ENCODE data around the gene ZFYVE27. TPM values are rescaled to one million over a fixed set of nuclear protein-coding genes. Genes with fewer than 3 reads are reported as not detected.

Gene ZFYVE27
- total RNA-seq, 1 donor from 2014 or later: 19.8 TPM

DNA sequence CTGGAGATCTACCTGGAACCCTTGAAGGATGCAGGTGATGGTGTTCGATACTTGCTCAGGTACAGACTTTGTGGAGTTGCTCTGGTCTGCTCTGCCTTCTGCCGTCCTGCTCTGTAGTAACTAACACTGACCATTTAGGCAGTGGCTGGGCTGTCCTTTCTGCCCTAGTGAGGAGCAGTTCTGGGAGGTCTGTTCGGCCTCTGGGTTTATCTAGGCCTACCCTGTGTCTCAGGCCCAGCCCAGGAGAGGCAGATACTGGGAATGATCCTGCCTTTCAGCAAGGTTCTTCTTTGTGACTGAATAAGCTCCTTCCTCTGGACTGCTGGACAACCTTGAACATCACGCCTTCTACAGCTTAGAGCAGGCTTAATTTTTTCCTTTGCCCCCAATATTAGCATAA, 1.7 kb downstream of the ZFYVE27 start:
- no peak for DNase-seq (ENCODE audit: low spot score)
- intact Hi-C loops (cut with DNase I): no loop called here

- no peak for DNase-seq (ENCODE audit: low spot score)
- intact Hi-C loops (cut with DNase I): no loop called here
Measured at GRCh38 chr10:97740613-97741012, 3.7 kb downstream of the ZFYVE27 start.

GRCh38 chr10:97743169-97743943, 6.4 kb downstream of the ZFYVE27 start:
- no peak for DNase-seq (ENCODE audit: low spot score)
- intact Hi-C loops (cut with DNase I): no loop called here

DNA sequence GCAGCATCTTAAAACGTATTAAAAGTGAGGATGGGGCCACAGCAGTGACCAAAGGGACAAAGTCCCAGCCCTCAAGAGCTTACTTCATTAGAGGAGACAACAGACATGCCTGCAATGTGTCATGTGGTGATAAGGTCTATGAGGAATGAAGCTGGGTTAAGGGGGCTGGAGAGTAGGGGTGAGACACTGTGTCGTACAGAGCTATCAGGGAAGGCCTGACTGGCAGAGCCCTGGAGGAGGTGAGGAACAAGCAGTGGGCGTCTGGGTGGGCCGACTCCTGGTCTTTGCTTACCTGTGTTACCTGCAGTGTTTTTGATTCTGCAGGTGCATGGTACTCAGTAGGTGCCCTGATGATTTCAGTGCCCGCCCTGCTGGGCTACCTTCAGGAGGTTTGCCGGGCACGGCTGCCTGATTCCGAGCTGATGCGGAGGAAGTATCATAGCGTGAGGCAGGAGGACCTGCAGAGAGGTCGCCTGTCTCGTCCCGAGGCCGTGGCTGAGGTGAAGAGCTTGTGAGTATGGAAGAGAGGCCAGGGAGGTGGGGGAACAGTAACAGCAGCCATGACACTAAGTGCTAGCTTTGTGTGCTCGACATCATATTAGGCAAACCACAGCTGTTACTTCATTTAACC, 7.6 kb downstream of the ZFYVE27 start:
- intact Hi-C loops (cut with DNase I): no loop called here
- no peak for DNase-seq (ENCODE audit: low spot score)

DNA sequence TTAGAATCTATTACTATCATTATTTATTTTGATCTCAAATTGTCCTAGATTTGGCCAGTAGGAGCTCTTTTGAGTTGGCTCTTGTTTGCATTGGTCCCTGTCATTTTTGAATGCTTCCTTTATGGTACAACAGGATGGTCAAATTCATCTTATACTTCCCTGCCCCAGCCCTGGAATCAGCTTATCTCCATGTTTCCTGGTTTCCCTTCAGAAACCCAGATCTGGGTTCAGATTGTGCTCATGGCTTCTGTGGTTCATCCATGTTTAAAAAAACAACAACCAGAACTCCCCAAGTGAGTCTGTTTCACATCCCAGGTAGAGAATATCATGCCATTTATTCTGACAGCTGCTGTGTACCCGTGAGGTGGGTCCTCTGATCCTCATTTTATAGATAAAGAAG, 10.6 kb downstream of the ZFYVE27 start:
- intact Hi-C loops (cut with DNase I): no loop called here
- DNase-seq (ENCODE audit: low spot score): no peak

GRCh38 chr10:97748116-97748515, 11.2 kb downstream of the ZFYVE27 start:
- DNase-seq (ENCODE audit: low spot score): no peak
- intact Hi-C loops (cut with DNase I): no loop called here

GRCh38 chr10:97752956-97753355, 16.0 kb downstream of the ZFYVE27 start:
- intact Hi-C loops (cut with DNase I): no loop called here
- DNase-seq (ENCODE audit: low spot score): no peak

DNA sequence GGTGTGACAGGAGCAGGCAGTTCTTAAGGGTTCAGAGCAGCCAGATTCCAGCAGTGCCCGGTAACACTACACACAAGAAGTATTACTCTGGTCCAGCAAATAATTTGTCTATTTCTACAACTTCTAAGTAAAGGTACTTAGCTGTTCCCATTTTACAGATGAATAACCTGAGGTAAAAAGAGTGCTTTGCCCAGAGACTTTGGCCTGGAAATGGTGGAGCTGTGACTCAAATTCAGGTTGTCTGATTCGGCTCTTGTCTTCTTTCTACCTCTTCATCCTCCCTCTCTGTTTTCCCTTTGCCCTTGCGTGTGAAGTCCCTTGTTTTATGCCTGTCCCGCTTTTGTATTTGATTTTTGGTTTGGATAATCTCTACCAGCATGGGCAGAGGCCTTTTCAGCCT, 17.8 kb downstream of the ZFYVE27 start:
- intact Hi-C loops (cut with DNase I): no loop called here

DNA sequence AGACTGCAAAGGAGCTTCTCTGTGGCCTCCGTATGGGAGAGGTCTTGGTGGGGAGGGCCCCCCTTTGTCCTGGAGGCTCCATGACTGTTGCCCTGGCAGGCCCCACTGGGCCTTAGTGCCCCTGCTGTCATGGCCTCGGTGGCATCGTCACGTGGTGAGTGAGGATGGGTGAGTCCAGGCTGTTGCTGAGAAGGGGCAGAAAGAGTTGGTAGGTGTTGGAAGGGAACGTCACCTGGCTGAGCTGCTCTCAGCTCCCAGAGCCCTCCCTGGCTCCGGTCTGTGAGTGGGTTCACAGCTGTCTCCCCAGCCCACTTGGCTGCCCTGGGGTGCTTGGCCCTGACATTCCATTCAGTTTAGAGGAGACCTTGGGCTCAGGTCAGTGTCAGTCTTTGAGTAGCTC, 18.8 kb downstream of the ZFYVE27 start:
- DNase-seq (ENCODE audit: low spot score): no peak
- intact Hi-C loops (cut with DNase I): no loop called here

More for the DNA sequence above, 17.8 kb downstream of the ZFYVE27 start:
- no peak for DNase-seq (ENCODE audit: low spot score)

GRCh38 chr10:97757471-97757870, 20.5 kb downstream of the ZFYVE27 start:
- no peak for DNase-seq (ENCODE audit: low spot score)
- intact Hi-C loops (cut with DNase I): no loop called here

- DNase-seq (ENCODE audit: low spot score): no peak
- intact Hi-C loops (cut with DNase I): loop anchor here (2.0 kb wide), 1 partner anchor 109 kb away; no protein-coding TSS in a partner anchor
Measured at GRCh38 chr10:97759158-97759887, 22.4 kb downstream of the ZFYVE27 start.

DNA sequence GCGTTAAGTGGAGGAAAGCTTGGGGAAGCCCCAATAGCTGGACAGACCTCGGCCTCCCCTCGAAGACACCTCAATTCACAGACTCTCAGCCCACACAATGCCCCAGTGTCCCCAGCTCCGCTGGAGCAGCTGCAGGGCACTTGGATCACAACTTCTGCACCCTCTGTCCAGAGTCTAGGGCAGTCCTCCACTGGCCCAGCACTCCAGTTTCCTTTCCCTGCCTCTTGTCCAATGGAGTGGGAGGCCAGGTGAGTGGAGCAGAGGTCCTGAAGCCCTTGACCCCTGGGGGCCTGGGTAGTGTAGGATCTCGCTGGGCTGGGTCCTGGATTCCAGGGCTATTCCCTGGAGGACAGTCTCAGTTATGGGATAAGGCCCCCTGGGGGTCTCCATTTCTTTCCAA, 23.0 kb downstream of the ZFYVE27 start:
- intact Hi-C loops (cut with DNase I): loop anchor here (2.0 kb wide), 1 partner anchor 109 kb away; no protein-coding TSS in a partner anchor
- DNase-seq (ENCODE audit: low spot score): no peak

DNA sequence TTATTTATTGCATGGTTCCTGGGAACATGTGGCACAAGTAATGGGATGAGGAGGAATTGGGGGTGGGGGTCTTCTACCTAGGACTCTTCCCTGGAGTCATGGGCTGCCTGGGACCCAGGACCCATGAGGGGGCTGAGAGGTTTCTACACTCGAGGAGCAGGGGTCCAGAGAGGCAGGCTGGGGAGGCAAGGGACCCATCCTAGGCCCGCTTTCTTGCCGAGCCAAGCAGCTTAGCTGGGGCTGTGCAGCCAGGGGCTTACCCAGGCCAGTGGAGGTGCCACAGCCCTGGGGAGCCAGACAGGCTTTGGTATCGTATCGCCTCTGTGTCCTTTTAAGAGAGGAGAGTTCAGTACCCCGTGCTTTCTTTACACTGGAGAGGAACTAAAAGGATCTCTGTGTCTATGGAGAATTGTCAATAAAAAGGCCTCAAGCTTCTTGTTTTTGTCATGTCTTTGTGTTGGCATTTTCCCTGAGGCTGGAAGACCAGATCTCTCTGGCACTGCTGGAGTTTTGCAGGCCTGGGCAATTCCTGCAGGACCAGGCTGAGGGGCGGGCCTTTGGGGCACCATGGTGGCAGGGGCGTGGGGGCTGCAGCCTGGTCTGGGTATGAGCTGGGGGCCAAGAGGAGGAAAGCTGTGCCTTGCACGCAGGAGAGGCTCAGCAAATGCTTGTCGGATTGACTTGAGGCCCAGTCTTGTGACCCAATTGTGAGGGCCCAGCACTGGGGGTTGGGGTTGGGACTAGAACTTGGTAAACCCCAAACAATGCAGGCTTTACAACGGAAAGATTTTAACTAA, 23.7 kb downstream of the ZFYVE27 start:
- no peak for DNase-seq (ENCODE audit: low spot score)
- intact Hi-C loops (cut with DNase I): no loop called here

DNA sequence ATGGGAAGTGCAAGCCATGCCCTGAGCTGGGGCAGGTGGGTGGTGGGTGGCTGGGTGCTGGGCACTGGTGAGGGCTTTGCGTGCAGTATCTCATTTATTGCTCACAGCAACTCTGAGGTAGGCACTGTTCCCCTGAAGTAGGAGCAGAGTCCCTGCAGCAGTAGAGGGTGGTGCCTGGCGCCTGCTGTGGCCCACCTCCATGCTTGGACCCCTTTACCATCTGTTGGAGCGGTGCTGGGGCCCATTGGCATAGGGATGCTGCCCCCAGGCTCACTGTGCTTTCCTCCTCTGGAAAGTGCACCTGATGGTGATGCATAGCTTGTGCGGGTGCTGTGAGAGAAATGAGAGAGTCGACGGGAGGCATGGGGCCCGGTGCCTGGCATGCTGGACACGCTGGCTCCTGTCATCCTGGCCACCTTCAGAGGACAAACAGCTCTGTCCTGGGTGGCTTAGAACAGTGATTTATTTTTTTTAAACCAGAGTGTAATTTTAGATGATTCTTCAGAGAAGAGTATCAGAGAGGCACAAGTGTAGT, 24.5 kb downstream of the ZFYVE27 start:
- intact Hi-C loops (cut with DNase I): no loop called here
- DNase-seq (ENCODE audit: low spot score): no peak

GRCh38 chr10:97762056-97762455, 25.1 kb downstream of the ZFYVE27 start:
- no peak for DNase-seq (ENCODE audit: low spot score)
- intact Hi-C loops (cut with DNase I): no loop called here

- DNase-seq (ENCODE audit: low spot score): no peak
- intact Hi-C loops (cut with DNase I): no loop called here
Measured at GRCh38 chr10:97762816-97763215, 25.9 kb downstream of the ZFYVE27 start.

DNA sequence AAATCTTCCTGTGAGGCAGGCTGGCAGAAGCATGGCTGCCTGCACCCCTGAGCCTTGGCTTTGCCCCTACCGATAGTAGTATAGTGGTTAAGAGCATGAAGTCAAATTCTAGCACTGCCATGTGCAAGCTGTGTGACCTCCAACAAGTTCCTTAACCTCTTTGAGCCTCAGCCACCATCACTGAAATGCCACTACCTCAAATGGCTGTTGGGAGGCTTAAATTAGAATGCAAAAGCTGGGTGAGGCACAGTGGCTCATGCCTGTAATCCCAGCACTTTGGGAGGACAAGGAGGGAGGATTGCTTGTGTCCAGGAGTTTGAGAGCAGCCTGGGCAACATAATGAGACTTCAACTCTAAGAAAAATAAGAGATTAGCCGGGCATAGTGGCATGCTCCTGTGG, 26.5 kb downstream of the ZFYVE27 start:
- DNase-seq (ENCODE audit: low spot score): no peak
- intact Hi-C loops (cut with DNase I): no loop called here

GRCh38 chr10:97763947-97764346, 27.0 kb downstream of the ZFYVE27 start:
- intact Hi-C loops (cut with DNase I): no loop called here
- no peak for DNase-seq (ENCODE audit: low spot score)

DNA sequence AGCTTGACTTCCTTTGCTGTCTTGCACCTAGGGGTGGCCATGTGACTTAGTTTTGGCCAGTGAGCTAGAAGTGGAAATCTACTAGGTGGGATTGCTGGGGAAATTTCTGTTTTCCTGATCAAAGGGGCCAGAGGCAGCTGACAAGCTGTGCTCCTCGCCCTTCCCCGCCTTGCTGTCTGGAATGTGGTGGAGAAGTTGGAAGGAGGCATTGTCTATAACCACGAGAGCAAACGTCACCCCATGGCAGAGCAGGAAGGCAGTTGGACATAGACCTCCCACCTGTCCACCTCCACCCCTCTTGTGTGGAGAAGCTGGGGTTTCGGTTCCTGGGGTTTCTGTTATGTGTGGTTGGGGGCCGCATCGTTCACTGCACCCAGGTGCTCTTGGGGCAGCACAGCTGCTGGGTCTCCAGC, 27.6 kb downstream of the ZFYVE27 start:
- DNase-seq (ENCODE audit: low spot score): no peak
- intact Hi-C loops (cut with DNase I): no loop called here

DNA sequence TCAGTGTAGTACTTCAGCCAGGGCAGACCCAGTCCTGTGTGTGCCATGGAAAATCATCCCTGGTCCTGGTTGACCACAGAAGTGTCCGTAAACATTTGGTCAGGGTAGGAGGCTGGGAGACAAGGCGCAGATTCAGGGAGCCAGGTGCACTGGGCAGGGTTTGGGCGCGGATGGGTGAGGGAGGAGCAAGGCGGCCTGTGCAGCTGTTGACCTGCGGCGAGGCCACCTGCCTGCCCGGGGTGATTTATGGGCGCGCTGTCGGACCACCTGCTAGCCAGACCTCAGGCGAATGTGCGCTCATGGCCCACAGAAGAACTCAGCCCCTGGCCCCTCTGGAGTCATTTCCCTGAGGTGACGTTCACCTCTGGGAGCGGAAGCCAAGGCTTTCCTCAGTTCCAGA, 28.3 kb downstream of the ZFYVE27 start:
- intact Hi-C loops (cut with DNase I): no loop called here
- DNase-seq (ENCODE audit: low spot score): no peak

Measured in cardiac septum (tissue), 1 donor.